Fibroblast of villous mesenchyme (primary cell): Measurements from ENCODE around the gene CACNA1D. TPM values are rescaled to one million over a fixed set of nuclear protein-coding genes. Genes with fewer than 3 reads are reported as not detected.

Experiments
- DNase-seq: peaks from one replicate; pipeline ENCODE4 v3.0.0-alpha.2; 2010; ENCODE audit warnings: low read depth
- H3K4me3 ChIP-seq: 2 replicates; pipeline ENCODE4 v1.5.1; 2011; ENCODE audit warnings: low read depth, mild to moderate bottlenecking, low read length
- total RNA-seq: library from RNA; depleted of rRNA; stranded (reverse); fragments of >200 nt; gene quantifications from 2 replicates; pipeline ENCODE4 v1.2.3, GENCODE V29; 2012
- TF ChIP-seq, protein P1 (sequence below): IDR thresholded peaks from 2 replicates; pipeline ENCODE4 v1.5.1; 2012; ENCODE audit warnings: low read depth, mild to moderate bottlenecking, low read length; ENCODE audit not compliant: insufficient read depth

Gene CACNA1D
- total RNA-seq, 1 donor: not detected

DNA sequence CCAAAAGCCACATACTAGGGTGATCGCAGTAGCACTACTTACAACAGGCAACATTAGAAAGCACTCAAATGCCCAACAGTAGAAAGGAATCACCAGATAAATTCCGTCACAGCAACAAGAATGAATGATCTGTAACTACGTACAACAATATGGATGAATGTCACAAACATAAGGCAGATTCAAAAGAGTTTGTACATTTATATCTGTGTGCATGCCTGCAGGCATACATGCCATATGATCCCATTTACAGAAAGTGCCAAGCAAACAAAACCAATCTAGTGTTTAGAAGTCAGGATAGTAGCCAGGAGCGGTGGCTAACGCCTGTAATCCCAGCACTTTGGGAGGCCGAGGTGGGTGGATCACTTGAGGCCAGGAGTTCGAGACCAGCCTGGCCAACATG, 355.5 kb downstream of the CACNA1D start:
- no peak for DNase-seq
- no peak overlapping the region for H3K4me3 ChIP-seq
- TF ChIP-seq, protein P1, sequence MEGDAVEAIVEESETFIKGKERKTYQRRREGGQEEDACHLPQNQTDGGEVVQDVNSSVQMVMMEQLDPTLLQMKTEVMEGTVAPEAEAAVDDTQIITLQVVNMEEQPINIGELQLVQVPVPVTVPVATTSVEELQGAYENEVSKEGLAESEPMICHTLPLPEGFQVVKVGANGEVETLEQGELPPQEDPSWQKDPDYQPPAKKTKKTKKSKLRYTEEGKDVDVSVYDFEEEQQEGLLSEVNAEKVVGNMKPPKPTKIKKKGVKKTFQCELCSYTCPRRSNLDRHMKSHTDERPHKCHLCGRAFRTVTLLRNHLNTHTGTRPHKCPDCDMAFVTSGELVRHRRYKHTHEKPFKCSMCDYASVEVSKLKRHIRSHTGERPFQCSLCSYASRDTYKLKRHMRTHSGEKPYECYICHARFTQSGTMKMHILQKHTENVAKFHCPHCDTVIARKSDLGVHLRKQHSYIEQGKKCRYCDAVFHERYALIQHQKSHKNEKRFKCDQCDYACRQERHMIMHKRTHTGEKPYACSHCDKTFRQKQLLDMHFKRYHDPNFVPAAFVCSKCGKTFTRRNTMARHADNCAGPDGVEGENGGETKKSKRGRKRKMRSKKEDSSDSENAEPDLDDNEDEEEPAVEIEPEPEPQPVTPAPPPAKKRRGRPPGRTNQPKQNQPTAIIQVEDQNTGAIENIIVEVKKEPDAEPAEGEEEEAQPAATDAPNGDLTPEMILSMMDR: no peak

DNA sequence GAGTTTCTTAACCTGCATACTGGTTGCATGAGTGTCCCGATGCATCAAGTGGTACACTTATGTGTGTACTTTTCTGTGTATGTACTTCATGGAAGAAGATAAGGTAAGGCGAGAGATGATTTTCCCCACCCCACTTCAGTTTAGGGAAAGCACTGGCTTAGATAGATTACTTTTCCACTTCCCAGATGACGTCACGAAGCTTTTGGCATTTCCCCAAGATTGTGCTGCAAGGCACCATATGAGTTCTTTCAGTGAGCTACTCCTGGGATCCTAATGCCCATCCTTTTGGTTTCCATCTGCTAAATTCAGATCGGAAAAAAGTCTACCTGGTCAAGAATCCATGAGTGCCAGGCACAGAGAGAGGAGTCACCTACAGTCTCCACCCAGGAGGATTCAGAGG, 356.5 kb downstream of the CACNA1D start:
- TF ChIP-seq, protein P1: no peak
- H3K4me3 ChIP-seq: no peak overlapping the region
- peak; percentile 67 for DNase-seq

DNA sequence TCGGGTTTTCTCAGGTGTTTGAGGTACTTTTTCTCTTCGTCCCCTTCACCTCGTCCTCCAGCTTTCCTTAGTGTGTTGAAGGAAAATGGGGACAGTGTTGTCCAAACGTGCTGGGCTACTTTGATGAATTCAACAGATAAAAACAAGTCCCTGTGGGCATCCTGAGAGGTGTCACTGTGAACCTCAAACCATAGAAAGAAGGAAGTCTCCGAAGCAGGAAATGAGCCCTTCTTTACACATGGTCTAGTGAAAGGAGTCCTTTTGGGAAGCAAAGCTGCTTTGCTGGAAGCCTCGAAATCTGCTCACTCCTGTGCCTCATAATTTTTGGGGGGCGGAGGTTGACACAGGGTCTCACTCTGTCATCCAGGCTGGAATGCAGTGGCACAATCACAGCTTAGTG, 362.6 kb downstream of the CACNA1D start:
- no peak overlapping the region for H3K4me3 ChIP-seq
- no peak for DNase-seq
- TF ChIP-seq, protein P1: no peak

DNA sequence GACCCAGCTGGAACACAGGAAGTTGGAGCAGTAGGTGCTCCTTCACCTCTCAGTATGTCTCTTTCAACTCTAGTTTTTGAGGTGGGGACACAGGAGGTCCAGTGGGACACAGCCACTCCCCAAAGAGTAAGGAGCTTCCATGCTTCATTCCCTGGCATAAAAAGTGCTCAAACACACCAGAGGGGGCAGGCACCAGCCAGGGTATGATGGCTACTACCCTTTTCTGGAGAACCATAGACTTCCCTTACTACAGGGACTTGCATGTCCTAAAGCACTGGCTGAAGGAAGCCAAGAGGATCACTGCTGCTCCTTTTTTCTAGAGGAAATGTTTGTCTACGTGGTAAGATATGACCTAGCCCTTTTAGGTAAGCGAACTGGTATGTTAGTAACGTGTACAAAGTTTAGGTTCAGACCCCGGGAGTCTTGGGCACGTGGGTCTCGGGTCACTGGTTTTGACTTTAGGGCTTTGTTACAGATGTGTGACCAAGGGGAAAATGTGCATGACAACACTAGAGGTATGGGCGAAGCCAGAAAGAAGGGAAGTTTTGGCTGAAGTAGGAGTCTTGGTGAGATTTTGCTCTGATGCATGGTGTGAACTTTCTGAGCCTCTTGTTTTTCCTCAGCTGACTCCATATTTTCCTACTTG, 363.8 kb downstream of the CACNA1D start:
- TF ChIP-seq, protein P1: no peak
- DNase-seq: no peak
- H3K4me3 ChIP-seq: no peak overlapping the region

DNA sequence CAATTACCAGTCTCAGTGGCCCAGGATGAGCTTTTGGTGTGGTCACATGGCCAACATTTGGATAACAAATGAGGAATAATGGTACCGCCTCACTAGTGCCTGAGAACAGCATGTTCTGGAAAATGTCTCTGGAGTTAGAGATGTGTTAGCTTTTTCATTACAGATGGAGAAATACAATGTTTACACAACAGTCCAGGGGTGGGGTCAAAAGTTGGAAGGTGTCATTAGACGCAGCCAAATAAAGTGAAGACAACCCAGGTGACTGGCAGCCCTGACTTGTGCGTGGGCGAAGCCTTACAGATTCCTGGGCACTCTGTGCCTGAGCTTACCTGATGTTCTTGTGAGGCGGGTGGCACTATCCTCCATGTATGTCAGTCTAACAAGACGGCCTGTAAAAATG, 364.8 kb downstream of the CACNA1D start:
- TF ChIP-seq, protein P1: no peak
- no peak overlapping the region for H3K4me3 ChIP-seq
- no peak for DNase-seq

DNA sequence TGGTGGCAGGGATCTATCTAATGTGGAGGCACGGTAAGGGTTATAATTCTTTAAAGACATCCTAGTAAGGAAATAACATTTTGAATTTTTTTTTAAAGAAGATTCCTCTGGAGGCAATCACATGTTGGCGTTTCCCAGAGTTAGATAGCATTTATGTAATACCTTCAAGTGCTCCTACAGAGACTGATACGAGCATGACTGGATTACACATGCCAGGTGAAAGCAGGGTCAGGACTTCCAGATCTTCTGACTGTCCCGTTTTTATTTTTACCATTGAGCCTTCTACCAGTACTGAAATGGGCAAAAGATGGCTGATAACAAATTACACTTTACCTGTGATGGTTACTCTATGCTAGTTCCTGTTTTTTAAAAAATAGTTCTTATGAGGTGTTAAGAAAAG, 365.8 kb downstream of the CACNA1D start:
- H3K4me3 ChIP-seq: no peak overlapping the region
- TF ChIP-seq, protein P1: no peak
- no peak for DNase-seq

DNA sequence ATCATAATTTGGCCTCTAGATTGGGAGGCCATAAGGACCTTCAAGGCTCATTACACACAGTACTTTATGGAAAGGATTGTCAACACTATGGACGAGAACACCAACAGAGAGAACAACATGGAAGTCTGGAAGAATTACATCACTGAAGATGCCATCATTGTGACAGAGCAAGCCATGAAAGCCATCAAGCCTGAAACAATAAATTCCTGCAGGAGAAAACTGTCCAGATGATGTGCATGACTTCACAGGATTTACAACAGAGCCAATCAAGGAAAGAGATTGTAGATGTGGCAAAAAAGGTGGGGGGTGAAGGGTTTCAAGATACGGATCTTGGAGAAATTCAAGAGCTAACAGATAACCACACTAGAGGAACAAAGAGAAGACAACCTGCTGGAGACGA, 367.8 kb downstream of the CACNA1D start:
- DNase-seq: no peak
- TF ChIP-seq, protein P1: no peak
- no peak overlapping the region for H3K4me3 ChIP-seq
